Right atrium auricular region (tissue), 2 donors: Measurements from ENCODE around the gene ANKRD33B. TPM values are rescaled to one million over a fixed set of nuclear protein-coding genes. Genes with fewer than 3 reads are reported as not detected.

Experiments
- DNase-seq: peaks from one replicate; pipeline ENCODE4 v3.0.0-alpha.2; 2019; ENCODE audit warnings: low spot score
- H3K27ac ChIP-seq, 2 donors: fragments of 200-600 bp; sonication (generic); 1 replicate in 1 of 2; 2 replicates in 1 of 2; pipeline ENCODE4 v1.5.1; 2016 to 2019
- H3K27me3 ChIP-seq, 2 donors: fragments of 200-600 bp; sonication (generic); one replicate each; pipeline versions ENCODE4 v1.5.1 to v1.6.0; 2017 to 2019
- H3K36me3 ChIP-seq: fragments of 200-600 bp; sonication (generic); one replicate; pipeline ENCODE4 v1.5.1; 2016
- H3K4me1 ChIP-seq, 2 donors: fragments of 200-600 bp; sonication (generic); one replicate each; pipeline versions ENCODE4 v1.5.1 to v1.6.0; 2017 to 2019
- H3K4me3 ChIP-seq, 2 donors: fragments of 200-600 bp; sonication (generic); 1 replicate in 1 of 2; 2 replicates in 1 of 2; pipeline ENCODE4 v1.5.1; 2017 to 2019; ENCODE audit warnings: mild to moderate bottlenecking in 1 of 2, moderate library complexity in 1 of 2
- H3K9me3 ChIP-seq, 2 donors: fragments of 200-600 bp; sonication (generic); one replicate each; pipeline ENCODE4 v1.5.1; 2019
- CTCF ChIP-seq, 2 donors: fragments of 200-600 bp; sonication (generic); IDR thresholded peaks; one replicate each; pipeline ENCODE4 v1.5.1; 2019; ENCODE audit warnings: antibody characterized with exemption in 2 of 2
- total RNA-seq, 2 donors: library from RNA; depleted of rRNA; stranded (reverse); fragments of >200 nt; gene quantifications; one replicate each; pipeline ENCODE4 v1.1.0, GENCODE V29; 2016

Gene ANKRD33B
- total RNA-seq, 2 donors from 2014 or later = 1.2 to 4.7 TPM

DNA sequence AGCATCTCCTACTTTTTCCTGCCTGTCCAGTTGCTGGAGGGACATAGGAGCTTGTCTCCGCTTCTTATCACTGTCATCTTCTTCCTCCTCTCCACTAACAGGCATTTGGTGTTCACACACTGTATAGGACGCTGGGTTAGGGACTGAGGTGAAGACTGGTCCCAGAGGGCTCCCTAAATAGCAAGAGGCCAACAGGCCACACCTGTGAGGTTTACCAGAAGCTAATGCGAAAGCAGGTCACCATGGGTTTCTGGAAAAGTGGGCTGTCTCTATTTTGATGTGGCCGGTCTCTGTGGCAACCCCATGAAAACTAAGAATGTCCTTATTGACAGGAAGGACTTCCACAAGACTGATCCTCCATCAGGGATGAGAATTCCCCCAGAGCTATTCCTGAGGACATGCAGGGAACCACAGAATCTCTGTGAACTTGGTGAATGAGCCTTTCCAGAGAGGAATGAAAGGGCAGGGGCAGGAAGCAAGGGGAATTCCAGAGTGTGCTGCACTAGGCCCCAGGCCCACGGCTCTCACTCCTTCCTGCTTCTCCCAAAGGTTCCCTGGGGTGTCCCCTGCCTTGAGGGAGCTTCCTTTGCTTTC is 135.5 kb downstream of the ANKRD33B start:
- Histone ChIP-seq H3K4me3 (no peak overlapping the region), H3K4me1 (peaks cover 0 to 49% of the 10 kb centered on the region in 2 donors), H3K36me3 (no peaks in the 10 kb centered on the region), H3K9me3 (no peaks in the 10 kb centered on the region), H3K27ac (no peak overlapping the region), H3K27me3 (no peaks in the 10 kb centered on the region)
- DNase-seq = no peak
- TF ChIP-seq CTCF (IDR thresholded peaks at IDR 0.05) = no peak

GRCh38 chr5:10699987-10700386 is 136.1 kb downstream of the ANKRD33B start:
- no peak for TF ChIP-seq CTCF (IDR thresholded peaks at IDR 0.05)
- no peak for DNase-seq
- peaks cover 0 to 49% of the 10 kb centered on the region in 2 donors for H3K4me1 ChIP-seq

GRCh38 chr5:10700516-10700915 is 136.6 kb downstream of the ANKRD33B start:
- H3K4me1 ChIP-seq = peaks cover 0 to 48% of the 10 kb centered on the region in 2 donors
- DNase-seq = no peak
- no peak overlapping the region for H3K4me3 ChIP-seq
- no peak for TF ChIP-seq CTCF (IDR thresholded peaks at IDR 0.05)
- no peaks in the 10 kb centered on the region for H3K27me3 ChIP-seq
- H3K36me3 ChIP-seq = no peaks in the 10 kb centered on the region
- H3K27ac ChIP-seq = no peak overlapping the region
- H3K9me3 ChIP-seq = no peaks in the 10 kb centered on the region

More at GRCh38 chr5:10699987-10700386, 136.1 kb downstream of the ANKRD33B start:
- no peaks in the 10 kb centered on the region for H3K9me3 ChIP-seq
- no peaks in the 10 kb centered on the region for H3K27me3 ChIP-seq
- no peak overlapping the region for H3K4me3 ChIP-seq
- no peak overlapping the region for H3K27ac ChIP-seq
- H3K36me3 ChIP-seq = no peaks in the 10 kb centered on the region

- Histone ChIP-seq H3K4me1 (peaks cover 0 to 46% of the 10 kb centered on the region in 2 donors), H3K27me3 (no peaks in the 10 kb centered on the region), H3K4me3 (no peak overlapping the region), H3K9me3 (no peaks in the 10 kb centered on the region), H3K27ac (peak overlapping the region; percentile 43 to 68), H3K36me3 (no peaks in the 10 kb centered on the region)
- TF ChIP-seq CTCF (IDR thresholded peaks at IDR 0.05) = peak; percentile 34 to 83
- DNase-seq = no peak
These were observed 137.7 kb downstream of the ANKRD33B start for GRCh38 chr5:10701567-10702039.

DNA sequence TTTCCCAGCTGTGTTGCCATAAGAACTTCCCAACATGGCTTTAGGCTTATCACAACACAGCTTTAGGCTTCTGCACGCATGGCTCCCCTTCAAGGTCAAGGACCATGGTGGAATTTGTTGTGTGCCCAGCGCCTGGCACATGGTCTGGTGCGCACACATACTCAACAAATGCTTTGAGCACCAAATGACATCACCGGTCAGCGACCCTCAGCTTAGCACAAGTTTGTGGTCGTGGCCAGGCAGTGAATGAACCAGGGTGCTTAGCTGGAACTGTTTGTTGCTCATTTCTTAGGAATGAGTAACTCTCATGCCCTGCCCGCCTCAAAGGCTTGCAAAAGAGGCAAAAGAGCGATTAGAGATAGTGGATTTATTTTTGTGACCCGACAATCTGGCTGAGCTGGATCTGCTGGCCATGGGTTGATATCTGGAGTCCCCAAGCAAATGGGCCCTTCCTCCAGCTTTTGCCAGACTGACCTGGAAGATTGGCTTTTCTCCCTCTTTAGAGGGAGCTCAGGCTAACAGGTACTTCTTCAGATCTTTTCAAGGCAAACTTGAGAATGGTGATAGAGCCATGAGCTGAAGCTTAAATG is 138.3 kb downstream of the ANKRD33B start:
- Histone ChIP-seq H3K27me3 (no peaks in the 10 kb centered on the region), H3K36me3 (no peaks in the 10 kb centered on the region), H3K4me3 (no peak overlapping the region), H3K4me1 (peaks cover 0 to 47% of the 10 kb centered on the region in 2 donors), H3K9me3 (no peaks in the 10 kb centered on the region), H3K27ac (peak overlapping the region; percentile 43 to 68)
- no peak for TF ChIP-seq CTCF (IDR thresholded peaks at IDR 0.05)
- peak; percentile 66 for DNase-seq
